ENCODE results near the gene METTL27.

DNA sequence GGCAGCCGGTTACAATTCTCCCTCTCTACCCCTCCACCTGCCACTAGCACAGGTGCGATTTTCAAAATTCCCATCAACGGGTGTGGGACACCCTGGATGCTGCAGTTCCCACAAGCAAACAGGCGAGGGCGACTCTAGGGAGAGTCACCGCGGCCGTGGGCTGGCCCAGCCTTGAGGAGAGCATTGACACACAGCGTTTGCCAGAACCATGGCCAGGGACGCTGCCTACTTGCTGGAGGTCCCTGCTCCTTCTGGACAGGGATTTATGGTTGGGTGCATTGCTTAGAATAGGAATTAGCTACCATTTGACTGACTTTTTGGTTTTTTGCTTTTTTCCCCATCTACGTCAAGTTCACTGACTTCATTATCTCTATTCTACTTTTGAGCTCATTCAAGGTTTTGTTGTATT lies 30.6 kb downstream of the METTL27 start:
- TF ChIP-seq, protein P1, sequence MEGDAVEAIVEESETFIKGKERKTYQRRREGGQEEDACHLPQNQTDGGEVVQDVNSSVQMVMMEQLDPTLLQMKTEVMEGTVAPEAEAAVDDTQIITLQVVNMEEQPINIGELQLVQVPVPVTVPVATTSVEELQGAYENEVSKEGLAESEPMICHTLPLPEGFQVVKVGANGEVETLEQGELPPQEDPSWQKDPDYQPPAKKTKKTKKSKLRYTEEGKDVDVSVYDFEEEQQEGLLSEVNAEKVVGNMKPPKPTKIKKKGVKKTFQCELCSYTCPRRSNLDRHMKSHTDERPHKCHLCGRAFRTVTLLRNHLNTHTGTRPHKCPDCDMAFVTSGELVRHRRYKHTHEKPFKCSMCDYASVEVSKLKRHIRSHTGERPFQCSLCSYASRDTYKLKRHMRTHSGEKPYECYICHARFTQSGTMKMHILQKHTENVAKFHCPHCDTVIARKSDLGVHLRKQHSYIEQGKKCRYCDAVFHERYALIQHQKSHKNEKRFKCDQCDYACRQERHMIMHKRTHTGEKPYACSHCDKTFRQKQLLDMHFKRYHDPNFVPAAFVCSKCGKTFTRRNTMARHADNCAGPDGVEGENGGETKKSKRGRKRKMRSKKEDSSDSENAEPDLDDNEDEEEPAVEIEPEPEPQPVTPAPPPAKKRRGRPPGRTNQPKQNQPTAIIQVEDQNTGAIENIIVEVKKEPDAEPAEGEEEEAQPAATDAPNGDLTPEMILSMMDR (tag by site-specific recombination; IDR thresholded peaks at IDR 0.05): no peak
- no peak for TF ChIP-seq ZNF175 (tag by site-specific recombination; IDR thresholded peaks at IDR 0.05)
- no peak for TF ChIP-seq SETDB1 (IDR thresholded peaks at IDR 0.05; ENCODE audit: insufficient read length, low read length)
- TF ChIP-seq ZNF423 (tag by site-specific recombination; IDR thresholded peaks at IDR 0.05): no peak
- no peak for TF ChIP-seq ZNF514 (tag by site-specific recombination; IDR thresholded peaks at IDR 0.05)
- no peak for TF ChIP-seq ZNF776 (tag by site-specific recombination; IDR thresholded peaks at IDR 0.05; ENCODE audit: borderline replicate concordance)
- TF ChIP-seq HOXA7 (CRISPR knock-in tag; IDR thresholded peaks at IDR 0.05; ENCODE audit: borderline replicate concordance): no peak
- TF ChIP-seq, protein P2, sequence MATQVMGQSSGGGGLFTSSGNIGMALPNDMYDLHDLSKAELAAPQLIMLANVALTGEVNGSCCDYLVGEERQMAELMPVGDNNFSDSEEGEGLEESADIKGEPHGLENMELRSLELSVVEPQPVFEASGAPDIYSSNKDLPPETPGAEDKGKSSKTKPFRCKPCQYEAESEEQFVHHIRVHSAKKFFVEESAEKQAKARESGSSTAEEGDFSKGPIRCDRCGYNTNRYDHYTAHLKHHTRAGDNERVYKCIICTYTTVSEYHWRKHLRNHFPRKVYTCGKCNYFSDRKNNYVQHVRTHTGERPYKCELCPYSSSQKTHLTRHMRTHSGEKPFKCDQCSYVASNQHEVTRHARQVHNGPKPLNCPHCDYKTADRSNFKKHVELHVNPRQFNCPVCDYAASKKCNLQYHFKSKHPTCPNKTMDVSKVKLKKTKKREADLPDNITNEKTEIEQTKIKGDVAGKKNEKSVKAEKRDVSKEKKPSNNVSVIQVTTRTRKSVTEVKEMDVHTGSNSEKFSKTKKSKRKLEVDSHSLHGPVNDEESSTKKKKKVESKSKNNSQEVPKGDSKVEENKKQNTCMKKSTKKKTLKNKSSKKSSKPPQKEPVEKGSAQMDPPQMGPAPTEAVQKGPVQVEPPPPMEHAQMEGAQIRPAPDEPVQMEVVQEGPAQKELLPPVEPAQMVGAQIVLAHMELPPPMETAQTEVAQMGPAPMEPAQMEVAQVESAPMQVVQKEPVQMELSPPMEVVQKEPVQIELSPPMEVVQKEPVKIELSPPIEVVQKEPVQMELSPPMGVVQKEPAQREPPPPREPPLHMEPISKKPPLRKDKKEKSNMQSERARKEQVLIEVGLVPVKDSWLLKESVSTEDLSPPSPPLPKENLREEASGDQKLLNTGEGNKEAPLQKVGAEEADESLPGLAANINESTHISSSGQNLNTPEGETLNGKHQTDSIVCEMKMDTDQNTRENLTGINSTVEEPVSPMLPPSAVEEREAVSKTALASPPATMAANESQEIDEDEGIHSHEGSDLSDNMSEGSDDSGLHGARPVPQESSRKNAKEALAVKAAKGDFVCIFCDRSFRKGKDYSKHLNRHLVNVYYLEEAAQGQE (tag by site-specific recombination; IDR thresholded peaks at IDR 0.05): peak; percentile 91
